Activated CD4-positive, alpha-beta T cell treated with anti-CD3 and anti-CD28 coated beads for 4 hours (primary cell): ENCODE measurements around the gene DHRS2.
"Not testable (repeated sequence)": the region's sequence is repeated elsewhere in the genome, so short reads cannot be mapped to it uniquely, and the experiment has no call there.

Experiments used
- DNase-seq, 2 donors: peaks; one replicate each; pipeline ENCODE4 v3.0.0-alpha.2; 2020

DHRS2 gene

GRCh38 chr14:23650506-23650905 is 14.3 kb downstream of the DHRS2 start:
- DNase-seq, result no peak

GRCh38 chr14:23653051-23653450 is 16.9 kb downstream of the DHRS2 start:
- DNase-seq, result no peak

- DNase-seq, result no peak
Measured at GRCh38 chr14:23654231-23654630, 18.1 kb downstream of the DHRS2 start.

GRCh38 chr14:23657959-23658470 is 21.9 kb downstream of the DHRS2 start:
- DNase-seq, result no peak

GRCh38 chr14:23660290-23661226 is 24.4 kb downstream of the DHRS2 start:
- no peak for DNase-seq

- DNase-seq, result no peak
Measured at GRCh38 chr14:23661542-23661941, 25.4 kb downstream of the DHRS2 start.

GRCh38 chr14:23663127-23663526 is 27.0 kb downstream of the DHRS2 start:
- DNase-seq, result no peak

- DNase-seq, result no peak
Measured at GRCh38 chr14:23663711-23664110, 27.5 kb downstream of the DHRS2 start.

GRCh38 chr14:23664207-23664885 is 28.2 kb downstream of the DHRS2 start:
- DNase-seq, result no peak

GRCh38 chr14:23665302-23666016 is 29.3 kb downstream of the DHRS2 start:
- DNase-seq, result no peak

GRCh38 chr14:23667134-23667533 is 31.0 kb downstream of the DHRS2 start:
- DNase-seq, result no peak

- DNase-seq, result no peak
Measured at GRCh38 chr14:23669441-23669840, 33.3 kb downstream of the DHRS2 start.

GRCh38 chr14:23670481-23670880 is 34.3 kb downstream of the DHRS2 start:
- no peak for DNase-seq

- DNase-seq, result no peak
Measured at GRCh38 chr14:23672200-23672599, 36.0 kb downstream of the DHRS2 start.

GRCh38 chr14:23675337-23675736 is 39.2 kb downstream of the DHRS2 start:
- no peak for DNase-seq

GRCh38 chr14:23675906-23676305 is 39.7 kb downstream of the DHRS2 start:
- no peak for DNase-seq

- DNase-seq, result no peak
Measured at GRCh38 chr14:23681337-23681736, 45.2 kb downstream of the DHRS2 start.

GRCh38 chr14:23689709-23690514 is 53.7 kb downstream of the DHRS2 start:
- not testable (repeated sequence) for DNase-seq

GRCh38 chr14:23692416-23692815 is 56.3 kb downstream of the DHRS2 start:
- no peak for DNase-seq

- no peak for DNase-seq
Measured at GRCh38 chr14:23693252-23693775, 57.1 kb downstream of the DHRS2 start.

- DNase-seq, result no peak
Measured at GRCh38 chr14:23694085-23694948, 58.2 kb downstream of the DHRS2 start.
